RWPE1 (cell line): ENCODE data around the gene ZNF511.

Experiments
- CTCF ChIA-PET: fragments of 350-600 bp; sonication (Branson Sonifier 250); formaldehyde crosslinking; extraction: SDS; loops from one replicate; lab custom pipeline; 2021; lab: Yijun Ruan, JAX
- POLR2A ChIA-PET: fragments of 400-600 bp; formaldehyde crosslinking; extraction: SDS; loops from one replicate; lab custom pipeline; 2020; ENCODE audit warnings: antibody characterized with exemption; ENCODE audit not compliant: low non-redundant PET; lab: Yijun Ruan, JAX
- DNase-seq: peaks from one replicate; pipeline ENCODE4 v3.0.0; 2012; ENCODE audit warnings: low spot score
- H3K27ac ChIP-seq: fragments of 450-650 bp; 2 replicates; pipeline ENCODE4 v1.5.1; 2017
- CTCF ChIP-seq: fragments of 450-650 bp; conservative IDR thresholded peaks from 2 replicates; pipeline ENCODE4 v1.5.1; 2017; ENCODE audit warnings: low read depth, mild to moderate bottlenecking

ZNF511 gene

DNA sequence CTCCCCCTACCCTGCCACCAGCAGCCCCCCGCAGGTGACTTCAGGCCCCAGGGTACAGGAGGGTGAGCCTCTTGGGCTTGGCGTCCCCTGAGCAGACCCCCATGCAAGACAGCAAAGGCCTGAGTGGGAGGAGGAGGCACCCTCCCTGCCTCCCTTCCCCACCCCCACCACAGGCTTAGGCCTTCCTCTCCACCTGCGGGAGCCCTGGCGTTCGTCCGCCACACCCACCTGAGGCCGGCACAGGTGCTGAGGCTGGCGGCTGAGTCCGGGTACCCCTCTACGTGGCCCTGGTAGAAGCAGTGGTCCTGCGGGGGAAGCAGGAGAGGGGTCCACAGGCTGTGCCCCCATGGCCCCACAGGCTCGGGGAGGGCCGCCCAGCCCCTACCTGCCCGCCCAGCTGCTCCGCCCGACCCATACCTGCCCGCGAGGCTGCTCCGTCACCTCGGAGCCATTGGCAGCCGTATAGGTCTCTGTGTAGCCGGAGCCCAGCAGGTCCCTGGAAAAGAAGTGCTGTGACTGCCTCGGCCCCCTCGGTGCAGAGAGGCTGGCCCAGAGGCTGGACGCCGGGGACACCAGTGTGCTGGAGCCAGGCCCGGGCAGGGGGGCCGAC, 35.1 kb upstream of the ZNF511 start:
- no peak for TF ChIP-seq CTCF
- CTCF ChIA-PET: interaction anchor here (0.6 kb wide), 1 partner anchor 11 kb away, joined by 4 read pairs; no protein-coding TSS in a partner anchor
- POLR2A ChIA-PET: no interaction called here
- no peak for DNase-seq
- H3K27ac ChIP-seq: no peak overlapping the region

- POLR2A ChIA-PET: interaction anchor here (0.7 to 1.4 kb wide), 4 partner anchors 14 to 94 kb away, joined by 3 to 6 read pairs (median 4); no protein-coding TSS in a partner anchor
- TF ChIP-seq CTCF: no peak
- DNase-seq: peak; percentile 75
- CTCF ChIA-PET: interaction anchor here (0.7 to 1.0 kb wide), 3 partner anchors 17 to 133 kb away, joined by 3 to 6 read pairs (median 4); no protein-coding TSS in a partner anchor
- H3K27ac ChIP-seq: peak overlapping the region; percentile 33; the same call in 1 of the 2 replicates
Observed at GRCh38 chr10:133274751-133275683, 33.7 kb upstream of the ZNF511 start.

DNA sequence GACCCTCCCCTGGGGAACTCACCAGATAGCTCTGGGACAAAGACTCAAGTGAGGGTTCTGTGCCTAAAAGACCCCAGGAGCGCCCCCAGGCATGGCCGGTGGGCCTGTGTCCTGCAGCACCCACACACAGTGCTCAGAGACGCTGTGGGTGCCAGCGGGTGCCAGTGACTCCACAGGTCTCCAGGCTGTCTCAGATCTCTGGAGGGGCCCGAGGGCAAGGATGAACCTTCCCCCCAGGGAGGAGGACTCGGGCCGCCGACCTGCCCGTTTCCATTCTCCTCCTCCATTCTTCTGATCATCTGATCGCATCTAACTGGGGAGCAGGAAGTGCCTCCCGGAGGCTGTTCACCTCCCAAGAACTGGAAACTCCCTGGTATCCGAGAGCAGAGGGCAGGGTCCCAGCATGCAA, 33.0 kb upstream of the ZNF511 start:
- ChIA-PET CTCF (interaction anchor here (0.7 to 1.0 kb wide), 3 partner anchors 18 to 32 kb away, joined by 3 to 6 read pairs (median 4); no protein-coding TSS in a partner anchor), POLR2A (interaction anchor here (0.7 to 1.4 kb wide), 4 partner anchors 15 to 32 kb away, joined by 3 to 6 read pairs (median 4); no protein-coding TSS in a partner anchor)
- TF ChIP-seq CTCF: no peak
- H3K27ac ChIP-seq: peak overlapping the region; percentile 33; the same call in 1 of the 2 replicates
- no peak for DNase-seq

DNA sequence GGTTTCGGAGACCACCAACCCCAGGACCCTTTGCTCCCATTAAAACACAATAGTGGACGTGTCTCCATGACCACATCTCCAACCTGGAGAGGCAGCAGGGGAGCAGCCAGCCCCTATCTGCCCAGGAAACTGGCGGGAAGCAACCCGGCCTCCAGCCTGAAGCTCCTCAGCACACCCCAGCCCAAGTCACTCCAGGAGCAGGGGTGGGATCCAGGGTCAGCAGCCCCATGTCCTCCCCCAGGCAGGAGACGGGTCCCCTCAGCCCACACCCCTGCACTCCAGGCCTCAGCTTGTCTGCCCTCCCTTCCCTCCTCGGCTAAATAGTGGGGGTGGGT, 32.6 kb upstream of the ZNF511 start:
- peak overlapping the region; percentile 33; the same call in 1 of the 2 replicates for H3K27ac ChIP-seq
- ChIA-PET CTCF (interaction anchor here (0.7 to 1.1 kb wide), 2 partner anchors 29 to 32 kb away, joined by 3 to 5 read pairs; no protein-coding TSS in a partner anchor), POLR2A (interaction anchor here (1.0 to 1.4 kb wide), 2 partner anchors 15 to 32 kb away, joined by 3 to 5 read pairs; no protein-coding TSS in a partner anchor)
- TF ChIP-seq CTCF: no peak
- DNase-seq: no peak

GRCh38 chr10:133276435-133277201, 32.1 kb upstream of the ZNF511 start, which contains the start of gene ADAM8:
TSS of gene ADAM8 (minus strand) at chr10:133276868. CDS start at chr10:133276817, 51 bp downstream.
- ChIA-PET CTCF (interaction anchor here (0.6 to 1.1 kb wide), 3 partner anchors 30 to 53 kb away, joined by 3 to 5 read pairs (median 3); no protein-coding TSS in a partner anchor), POLR2A (interaction anchor here (1.0 kb wide), 1 partner anchor 31 kb away, joined by 3 read pairs; no protein-coding TSS in a partner anchor)
- peak within 1 kb of the TSS; percentile 89 for H3K27ac ChIP-seq

More at GRCh38 chr10:133276435-133277201, 32.1 kb upstream of the ZNF511 start, which contains the start of gene ADAM8:
- DNase-seq: peak; percentile 64
- TF ChIP-seq CTCF: no peak
